ENCODE data around the gene CACNB3. TPM values are rescaled to one million over a fixed set of nuclear protein-coding genes. Genes with fewer than 3 reads are reported as not detected.

The CACNB3 gene
- total and polyA plus RNA-seq, 4 donors: 0.92 to 1.9 (median 1.2) TPM

- DNase-seq (ENCODE audit: low spot score): no peak
- Histone ChIP-seq H3K9me3 (ENCODE audit: control insufficient read depth in 4 of 4, low read length in 3 of 4) (no peaks in the 10 kb centered on the region), H3K27me3 (ENCODE audit: control insufficient read depth in 4 of 4, insufficient read depth in 4 of 4, low read length in 3 of 4) (no peaks in the 10 kb centered on the region), H3K27ac (ENCODE audit: low read depth in 1 of 2, low read length in 2 of 2) (peak overlapping the region in 1 of 2 donors; percentile 7), H3K4me1 (ENCODE audit: control insufficient read depth in 4 of 4, insufficient read depth in 4 of 4, low read length in 3 of 4) (peaks cover 1 to 22% (median 15%) of the 10 kb centered on the region in 4 donors), H3K9ac (ENCODE audit: low read depth in 1 of 2, low read length in 2 of 2) (peak overlapping the region; percentile 1 to 66), H3K36me3 (ENCODE audit: control insufficient read depth in 4 of 4, insufficient read depth in 3 of 4, low read depth in 1 of 4, low read length in 3 of 4) (no peaks in the 10 kb centered on the region), H3K4me3 (ENCODE audit: low read depth in 1 of 3, low read length in 3 of 3) (peak overlapping the region; percentile 63 to 97 (median 66))
- TF ChIP-seq YY1 (IDR thresholded peaks at IDR 0.05) (no peak), RAD21 (IDR thresholded peaks at IDR 0.05) (no peak), GABPA (IDR thresholded peaks at IDR 0.05 in 1 of 2, conservative IDR thresholded peaks at IDR 0.05 in 1 of 2) (no peak), HNF4G (IDR thresholded peaks at IDR 0.05) (no peak), FOXA2 (IDR thresholded peaks at IDR 0.05) (no peak), RXRA (IDR thresholded peaks at IDR 0.05) (no peak), ATF3 (IDR thresholded peaks at IDR 0.05) (no peak), EGR1 (IDR thresholded peaks at IDR 0.05; ENCODE audit: low read depth in 2 of 2) (no peak), FOXA1 (IDR thresholded peaks at IDR 0.05) (no peak), HNF4A (conservative IDR thresholded peaks at IDR 0.05) (no peak), NR2F2 (IDR thresholded peaks at IDR 0.05) (no peak), CTCF (IDR thresholded peaks at IDR 0.05; ENCODE audit: low read depth, low read length, missing input control) (no peak), JUND (IDR thresholded peaks at IDR 0.05) (no peak), SP1 (IDR thresholded peaks at IDR 0.05) (no peak), MAX (IDR thresholded peaks at IDR 0.05) (no peak), TAF1 (conservative IDR thresholded peaks at IDR 0.05) (no peak), ZBTB33 (IDR thresholded peaks at IDR 0.05) (no peak)
- TF ChIP-seq, protein P1, sequence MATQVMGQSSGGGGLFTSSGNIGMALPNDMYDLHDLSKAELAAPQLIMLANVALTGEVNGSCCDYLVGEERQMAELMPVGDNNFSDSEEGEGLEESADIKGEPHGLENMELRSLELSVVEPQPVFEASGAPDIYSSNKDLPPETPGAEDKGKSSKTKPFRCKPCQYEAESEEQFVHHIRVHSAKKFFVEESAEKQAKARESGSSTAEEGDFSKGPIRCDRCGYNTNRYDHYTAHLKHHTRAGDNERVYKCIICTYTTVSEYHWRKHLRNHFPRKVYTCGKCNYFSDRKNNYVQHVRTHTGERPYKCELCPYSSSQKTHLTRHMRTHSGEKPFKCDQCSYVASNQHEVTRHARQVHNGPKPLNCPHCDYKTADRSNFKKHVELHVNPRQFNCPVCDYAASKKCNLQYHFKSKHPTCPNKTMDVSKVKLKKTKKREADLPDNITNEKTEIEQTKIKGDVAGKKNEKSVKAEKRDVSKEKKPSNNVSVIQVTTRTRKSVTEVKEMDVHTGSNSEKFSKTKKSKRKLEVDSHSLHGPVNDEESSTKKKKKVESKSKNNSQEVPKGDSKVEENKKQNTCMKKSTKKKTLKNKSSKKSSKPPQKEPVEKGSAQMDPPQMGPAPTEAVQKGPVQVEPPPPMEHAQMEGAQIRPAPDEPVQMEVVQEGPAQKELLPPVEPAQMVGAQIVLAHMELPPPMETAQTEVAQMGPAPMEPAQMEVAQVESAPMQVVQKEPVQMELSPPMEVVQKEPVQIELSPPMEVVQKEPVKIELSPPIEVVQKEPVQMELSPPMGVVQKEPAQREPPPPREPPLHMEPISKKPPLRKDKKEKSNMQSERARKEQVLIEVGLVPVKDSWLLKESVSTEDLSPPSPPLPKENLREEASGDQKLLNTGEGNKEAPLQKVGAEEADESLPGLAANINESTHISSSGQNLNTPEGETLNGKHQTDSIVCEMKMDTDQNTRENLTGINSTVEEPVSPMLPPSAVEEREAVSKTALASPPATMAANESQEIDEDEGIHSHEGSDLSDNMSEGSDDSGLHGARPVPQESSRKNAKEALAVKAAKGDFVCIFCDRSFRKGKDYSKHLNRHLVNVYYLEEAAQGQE (IDR thresholded peaks at IDR 0.05): no peak
- WGBS: 1% methylated on average over 25 of the region's 25 CpGs
Measured at GRCh38 chr12:48788524-48788853, 29.8 kb upstream of the CACNB3 start.

All from liver (tissue), 9 donors.